Measurements from ENCODE around the gene TCERG1.
"Not testable (repeated sequence)": the region's sequence is repeated elsewhere in the genome, so short reads cannot be mapped to it uniquely, and the experiment has no call there.

TCERG1 gene

GRCh38 chr5:146549615-146550014, 102.5 kb downstream of the TCERG1 start:
- Mint-ChIP-seq H3K9me3 (no peaks in the 10 kb centered on the region), H3K4me3 (no peak overlapping the region), H3K27ac (no peak overlapping the region), H3K4me1 (no peaks in the 10 kb centered on the region), H3K36me3 (no peaks in the 10 kb centered on the region), H3K27me3 (peaks cover 8 to 28% of the 10 kb centered on the region in 2 donors)
- ATAC-seq (replicated peaks) (no peak), DNase-seq (no peak)

GRCh38 chr5:146553446-146553845, 106.3 kb downstream of the TCERG1 start:
- Mint-ChIP-seq H3K36me3 (no peaks in the 10 kb centered on the region), H3K27ac (no peak overlapping the region), H3K27me3 (peaks cover 11 to 23% of the 10 kb centered on the region in 2 donors), H3K4me1 (no peaks in the 10 kb centered on the region), H3K4me3 (no peak overlapping the region), H3K9me3 (peaks cover 0 to 4% of the 10 kb centered on the region in 2 donors)
- ATAC-seq (replicated peaks) (no peak), DNase-seq (no peak)

- ATAC-seq (replicated peaks); DNase-seq; H3K27ac Mint-ChIP-seq; H3K9me3 Mint-ChIP-seq; H3K36me3 Mint-ChIP-seq; H3K4me1 Mint-ChIP-seq; H3K4me3 Mint-ChIP-seq: not testable (repeated sequence)
- H3K27me3 Mint-ChIP-seq = peaks cover 9 to 14% of the 10 kb centered on the region in 2 donors
These were observed 109.8 kb downstream of the TCERG1 start for GRCh38 chr5:146556884-146557283.

- Mint-ChIP-seq H3K4me3 (no peak overlapping the region), H3K9me3 (peaks cover 0 to 4% of the 10 kb centered on the region in 2 donors), H3K27me3 (peaks cover 7 to 9% of the 10 kb centered on the region in 2 donors), H3K4me1 (no peaks in the 10 kb centered on the region), H3K27ac (no peak overlapping the region), H3K36me3 (no peaks in the 10 kb centered on the region)
- DNase-seq (no peak), ATAC-seq (replicated peaks) (no peak)
These were observed 113.2 kb downstream of the TCERG1 start for GRCh38 chr5:146560205-146560812.

Data from stimulated activated naive B cell treated with anti-CD40 and anti-IgM and Interleukin-4, amounts not matched to agents 10 μg/mL and 1 μg/mL and 100 μg/mL, for 72 hours (primary cell).